ENCODE results near the gene ARL2BP.

The ARL2BP gene

DNA sequence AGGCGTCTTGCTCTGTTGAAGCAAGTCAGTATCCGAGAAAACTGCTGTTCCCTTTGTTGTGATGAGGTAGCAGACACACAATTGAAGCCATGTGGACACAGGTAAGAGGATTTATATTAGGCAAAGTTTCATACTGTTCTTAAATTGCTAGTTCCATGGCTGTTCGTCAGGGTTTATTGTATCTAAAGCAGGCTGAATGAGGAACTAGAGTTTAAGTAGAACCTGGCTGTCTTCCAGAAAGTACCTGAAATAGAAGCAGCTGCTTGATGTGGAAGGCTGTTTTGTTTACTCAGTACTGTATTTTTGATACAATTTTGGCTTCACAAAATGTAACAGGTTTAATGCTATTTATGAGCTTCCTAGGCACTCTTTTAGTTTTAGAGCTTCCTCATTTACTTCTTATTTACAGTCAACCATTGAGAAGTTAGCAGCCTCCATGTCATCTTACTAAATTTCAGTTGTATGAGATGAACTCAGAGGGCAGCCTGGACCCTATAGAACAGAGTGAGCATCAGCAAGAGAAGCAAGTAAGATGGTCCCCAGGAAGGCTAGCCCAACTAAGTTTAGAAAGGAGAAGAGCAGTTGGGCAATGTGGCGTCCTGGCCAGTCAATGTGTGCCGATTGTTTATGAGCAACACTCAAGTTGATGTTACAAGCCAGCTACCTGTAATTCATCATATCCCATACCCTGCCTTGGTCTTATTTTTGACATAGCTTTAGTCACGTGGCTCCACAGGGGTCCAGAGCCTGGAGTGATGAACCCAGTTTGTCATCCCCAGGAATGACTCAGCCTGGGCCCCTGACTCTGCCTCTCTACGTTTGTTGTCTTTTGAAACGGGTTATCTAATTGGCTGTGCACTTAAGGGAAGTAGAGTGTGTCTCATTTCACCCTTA, 9.7 kb upstream of the ARL2BP start:
- peak; percentile 17 for DNase-seq (ENCODE audit: low spot score)

DNA sequence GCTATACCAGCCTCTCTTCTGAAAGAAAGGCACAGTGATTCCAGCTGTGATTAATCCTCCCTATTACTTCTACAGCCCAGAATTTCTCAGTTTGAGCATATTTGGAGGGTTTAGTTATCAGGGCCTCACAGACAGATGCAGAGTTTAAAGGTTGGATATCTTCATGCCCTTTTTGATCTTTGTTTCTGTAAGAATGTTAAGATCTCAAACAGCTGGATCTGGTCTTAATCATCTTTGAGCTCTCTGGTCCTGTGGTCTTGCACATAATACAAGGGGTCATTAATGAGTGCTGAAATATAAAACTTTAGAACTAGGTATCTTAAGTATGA, 9.1 kb upstream of the ARL2BP start:
- no peak for DNase-seq (ENCODE audit: low spot score)

DNA sequence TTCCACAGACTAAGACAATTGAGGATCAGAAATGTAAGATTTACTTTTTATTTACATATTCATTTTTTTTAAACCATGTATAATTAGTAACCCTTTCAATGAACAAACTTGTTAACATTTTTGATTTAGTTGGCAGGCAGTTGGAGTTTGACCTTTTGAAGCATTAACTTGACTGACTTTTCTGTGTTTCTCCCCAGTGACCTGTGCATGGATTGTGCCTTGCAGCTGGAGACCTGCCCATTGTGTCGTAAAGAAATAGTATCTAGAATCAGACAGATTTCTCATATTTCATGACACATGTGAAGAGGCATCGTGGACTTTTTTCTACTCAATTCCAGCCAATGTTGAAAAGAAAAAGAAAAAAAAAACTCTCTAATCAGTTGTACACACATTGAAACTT, 6.4 kb upstream of the ARL2BP start:
- DNase-seq (ENCODE audit: low spot score): no peak

DNA sequence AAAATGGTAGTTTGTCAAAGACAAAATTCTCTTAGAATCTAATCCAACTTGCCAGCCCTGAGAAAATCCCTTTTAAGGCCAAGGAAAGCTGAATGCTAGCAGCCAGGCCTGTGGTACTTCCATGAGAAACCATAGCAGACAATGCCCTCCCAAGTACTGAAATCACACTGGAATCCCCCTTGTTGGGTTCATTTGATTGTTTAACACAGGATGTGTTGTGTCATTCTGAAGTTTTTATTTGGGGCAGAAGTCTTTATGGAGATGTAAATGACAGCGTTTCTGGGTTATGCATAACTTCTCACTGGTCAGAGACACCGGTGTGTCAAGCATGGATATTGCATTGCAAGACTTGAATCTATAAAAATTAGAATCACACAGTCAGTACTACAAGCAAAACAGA, 6.0 kb upstream of the ARL2BP start:
- no peak for DNase-seq (ENCODE audit: low spot score)

DNA sequence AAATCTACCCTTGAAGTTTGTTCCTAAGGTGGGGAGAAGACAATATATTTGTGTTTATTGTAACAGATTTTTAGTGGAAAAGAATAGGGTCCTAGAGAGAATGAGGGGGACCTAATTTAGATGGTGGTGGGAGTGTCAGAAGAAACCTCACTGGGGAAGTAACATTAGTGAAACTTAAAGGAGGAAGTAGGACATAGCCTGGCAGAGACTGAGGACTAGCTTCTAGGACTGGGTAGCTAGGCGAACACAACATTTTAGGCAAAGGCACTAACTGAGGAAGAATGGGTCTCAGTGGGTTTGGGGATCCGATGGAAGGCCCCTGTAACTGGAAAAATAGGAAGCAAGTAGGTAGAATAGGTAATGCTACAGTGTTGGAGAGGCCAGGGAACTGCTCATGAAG, 4.2 kb upstream of the ARL2BP start:
- DNase-seq (ENCODE audit: low spot score): no peak

DNA sequence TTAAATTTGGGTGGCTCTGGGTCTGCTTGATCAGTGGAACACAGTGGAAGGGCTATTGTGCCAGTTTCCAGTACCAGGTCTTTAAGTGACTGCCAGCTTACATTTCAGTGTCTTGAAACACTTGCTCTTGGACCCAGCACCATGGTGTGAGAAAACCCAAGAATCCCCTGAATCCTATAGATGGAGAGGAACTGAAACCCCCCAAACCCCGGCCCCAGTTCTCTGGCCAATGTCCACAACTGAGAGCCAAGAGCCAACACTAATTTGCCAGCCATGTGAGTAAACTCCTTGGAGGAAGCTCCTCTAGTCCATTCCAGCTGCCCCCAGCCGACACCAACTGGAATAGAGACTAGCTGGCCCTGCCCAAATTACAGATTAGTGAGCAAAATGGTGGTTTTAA, 2.4 kb upstream of the ARL2BP start:
- DNase-seq (ENCODE audit: low spot score): no peak

DNA sequence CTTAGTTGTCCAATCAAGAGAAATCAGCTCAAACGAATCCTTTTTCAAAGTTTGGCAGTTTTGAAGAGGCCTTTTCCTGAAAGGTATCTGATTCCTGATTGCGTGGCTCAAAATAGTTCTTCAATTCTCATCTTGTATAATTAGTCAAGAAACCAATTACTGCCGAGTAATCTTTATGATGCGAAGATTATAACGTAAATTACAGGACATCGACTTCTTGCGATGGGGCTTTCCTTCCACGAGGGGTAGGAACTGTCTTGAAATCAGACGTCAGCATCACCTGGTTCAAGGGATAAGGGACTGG, 644 bp upstream of the ARL2BP start:
- no peak for DNase-seq (ENCODE audit: low spot score)

DNA sequence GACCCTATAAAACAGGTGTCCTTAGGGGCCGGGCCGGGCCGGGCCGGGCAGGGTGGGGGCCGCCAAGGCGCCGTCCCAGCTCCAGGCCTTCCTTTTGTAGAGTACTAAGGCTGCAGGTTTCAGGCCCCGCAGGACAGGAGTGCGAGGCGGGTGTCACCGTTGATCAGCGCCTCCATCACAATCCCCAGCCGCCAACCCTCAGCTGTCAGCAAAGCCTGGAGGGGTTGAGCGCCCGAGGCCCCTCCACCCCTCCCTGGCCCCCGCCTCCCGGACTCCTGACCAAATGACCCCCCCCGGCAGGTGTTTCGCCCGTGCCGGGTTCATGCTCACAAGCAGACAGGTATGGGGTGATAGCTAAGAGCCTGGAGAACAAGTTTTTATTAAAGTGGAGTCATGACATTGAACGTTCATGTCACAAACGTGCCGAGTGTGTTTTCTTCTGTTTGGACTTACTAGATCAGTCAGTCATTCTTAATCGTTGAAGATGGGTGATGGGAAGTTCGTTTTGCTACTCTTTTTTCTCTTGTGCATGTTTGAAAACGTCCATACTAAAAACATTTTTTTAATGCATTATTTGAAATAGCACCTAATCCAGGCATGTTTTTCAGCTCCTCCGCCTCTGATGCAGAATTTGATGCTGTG, 534 bp downstream of the ARL2BP start:
- DNase-seq (ENCODE audit: low spot score): peak; percentile 45

DNA sequence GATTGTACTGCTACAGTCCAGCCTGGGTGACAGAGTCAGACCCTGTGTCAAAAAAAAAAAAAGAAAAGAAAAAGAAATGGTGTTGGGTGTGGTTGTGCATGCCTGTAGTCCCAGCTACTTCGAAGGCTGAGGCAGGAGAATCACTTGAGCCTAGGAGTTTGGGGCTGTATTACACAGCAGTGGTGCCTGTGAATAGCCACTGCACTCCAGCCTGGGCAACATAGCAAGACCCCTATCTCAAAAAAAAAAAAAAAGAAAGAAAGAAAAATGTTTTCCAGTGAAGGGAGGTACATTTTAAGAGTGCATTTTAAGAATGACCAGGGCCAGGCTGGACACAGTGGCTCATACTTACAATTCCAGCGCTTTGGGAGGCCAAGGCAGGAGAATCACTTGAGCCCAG, 6.3 kb downstream of the ARL2BP start:
- DNase-seq (ENCODE audit: low spot score): no peak

DNA sequence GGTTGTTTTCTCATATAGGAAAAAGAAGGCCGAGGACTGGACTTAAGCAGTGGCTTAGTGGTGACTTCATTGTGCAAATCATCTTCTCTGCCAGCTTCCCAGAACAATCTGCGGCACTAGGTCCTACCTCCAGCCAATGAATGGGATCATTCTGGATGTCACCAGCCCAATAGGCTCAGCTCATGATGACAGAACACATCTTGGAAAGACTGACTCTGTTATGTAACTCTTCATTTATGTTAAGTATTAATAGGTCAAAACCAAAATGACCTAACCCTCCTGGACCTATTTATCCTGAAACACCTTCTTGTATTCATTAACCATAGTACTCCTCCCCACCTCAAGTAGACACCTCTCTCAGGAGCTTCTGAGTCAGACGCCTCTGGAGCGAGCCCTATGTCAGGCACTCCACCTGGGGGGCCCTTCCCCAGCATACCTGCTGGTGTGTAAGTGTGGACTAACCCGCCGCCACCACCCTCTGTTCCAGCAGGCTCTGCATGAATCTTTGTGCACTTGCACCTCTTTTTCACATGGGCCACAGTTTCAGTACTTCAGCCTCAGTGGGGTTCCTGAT, 7.2 kb downstream of the ARL2BP start:
- no peak for DNase-seq (ENCODE audit: low spot score)

DNA sequence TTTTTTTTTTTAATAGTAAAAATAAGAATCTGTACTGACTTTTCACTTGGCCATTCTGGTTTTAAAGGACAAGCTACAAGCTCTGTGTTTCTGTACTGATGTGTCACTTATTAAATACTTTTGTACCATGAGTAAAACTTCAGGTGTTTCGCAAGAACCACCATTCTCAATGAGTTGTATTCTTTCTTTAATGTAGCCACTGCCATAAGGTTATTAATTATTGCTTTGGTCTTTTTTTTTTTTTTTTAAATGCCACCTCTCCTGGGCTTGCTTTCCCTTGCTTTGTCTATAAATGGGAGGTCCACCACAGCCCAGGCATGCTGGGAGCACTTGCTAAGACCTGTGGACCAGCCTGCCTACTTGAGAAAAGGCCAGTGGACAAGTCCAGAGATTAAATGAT, 8.4 kb downstream of the ARL2BP start:
- no peak for DNase-seq (ENCODE audit: low spot score)

DNA sequence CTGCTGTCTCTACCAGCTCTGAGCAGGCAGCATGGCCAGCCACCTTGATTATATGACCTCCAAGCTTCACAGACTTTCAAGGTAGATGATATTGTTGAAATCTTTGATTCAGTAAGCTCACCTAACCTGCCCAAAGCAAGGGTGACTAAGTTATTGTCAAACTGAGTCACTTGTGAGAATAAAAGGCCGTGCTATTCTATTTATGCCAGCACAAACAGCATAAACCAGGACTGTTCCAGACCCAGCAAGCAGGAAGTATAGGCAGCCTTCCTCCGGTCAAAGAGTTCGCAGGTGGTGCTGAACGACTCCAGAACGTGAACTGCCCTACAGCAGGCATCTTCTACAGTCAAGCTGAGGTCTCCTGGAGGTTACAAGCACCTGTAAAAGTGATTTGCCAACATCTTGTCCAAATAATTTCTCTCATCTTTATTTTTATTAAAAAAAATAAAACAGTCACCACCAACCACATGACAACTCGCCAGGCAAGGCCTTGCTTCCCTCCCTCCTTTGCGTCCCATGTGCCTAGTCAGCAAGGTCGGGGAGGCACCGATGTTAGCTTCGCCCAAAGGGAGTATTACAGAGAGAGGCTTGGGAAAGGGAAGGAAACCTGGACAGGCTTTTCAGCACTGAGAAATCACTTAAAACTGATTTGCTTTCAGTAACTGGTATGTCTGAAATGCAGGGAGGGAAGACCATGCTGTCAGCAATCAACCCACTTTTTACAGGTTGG, 10.8 kb downstream of the ARL2BP start:
- DNase-seq (ENCODE audit: low spot score): no peak

DNA sequence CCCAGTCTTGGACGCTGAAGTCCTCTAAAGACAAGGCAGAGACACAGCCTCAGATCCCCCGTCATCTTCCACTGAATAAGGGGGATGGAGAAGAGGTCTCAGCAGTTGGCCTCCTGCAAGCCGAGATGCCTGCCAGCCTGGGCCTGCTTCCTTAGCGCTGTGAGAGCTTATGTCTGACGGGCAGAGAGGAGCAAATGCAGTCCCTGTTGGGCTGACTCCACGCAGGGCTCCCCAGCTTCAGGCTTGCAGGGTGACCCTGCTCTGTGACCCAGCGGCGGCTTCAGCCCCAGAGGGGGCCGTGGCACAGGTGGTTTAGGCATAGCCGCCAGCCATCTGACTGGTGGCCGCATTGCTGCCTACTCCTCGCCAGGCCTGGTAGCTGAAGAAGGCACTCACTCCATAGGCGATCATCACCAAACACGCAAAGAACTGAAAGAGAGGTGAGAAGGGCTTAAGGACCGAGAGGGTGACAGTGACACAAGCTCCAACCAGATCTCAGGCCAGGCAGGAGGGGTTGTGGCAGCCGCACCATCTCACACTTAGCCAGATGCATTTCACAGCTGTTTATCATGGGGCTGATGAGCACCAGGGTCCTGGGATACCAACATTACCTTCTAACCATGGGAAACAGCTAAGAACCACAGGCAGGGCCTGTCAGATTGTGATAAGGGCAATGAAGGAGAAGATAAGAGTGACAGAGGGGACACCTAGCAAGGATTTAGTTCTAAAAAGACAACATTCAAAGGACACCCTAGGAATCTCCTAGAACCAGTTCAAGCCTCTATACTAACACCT, 11.7 kb downstream of the ARL2BP start:
- DNase-seq (ENCODE audit: low spot score): no peak

DNA sequence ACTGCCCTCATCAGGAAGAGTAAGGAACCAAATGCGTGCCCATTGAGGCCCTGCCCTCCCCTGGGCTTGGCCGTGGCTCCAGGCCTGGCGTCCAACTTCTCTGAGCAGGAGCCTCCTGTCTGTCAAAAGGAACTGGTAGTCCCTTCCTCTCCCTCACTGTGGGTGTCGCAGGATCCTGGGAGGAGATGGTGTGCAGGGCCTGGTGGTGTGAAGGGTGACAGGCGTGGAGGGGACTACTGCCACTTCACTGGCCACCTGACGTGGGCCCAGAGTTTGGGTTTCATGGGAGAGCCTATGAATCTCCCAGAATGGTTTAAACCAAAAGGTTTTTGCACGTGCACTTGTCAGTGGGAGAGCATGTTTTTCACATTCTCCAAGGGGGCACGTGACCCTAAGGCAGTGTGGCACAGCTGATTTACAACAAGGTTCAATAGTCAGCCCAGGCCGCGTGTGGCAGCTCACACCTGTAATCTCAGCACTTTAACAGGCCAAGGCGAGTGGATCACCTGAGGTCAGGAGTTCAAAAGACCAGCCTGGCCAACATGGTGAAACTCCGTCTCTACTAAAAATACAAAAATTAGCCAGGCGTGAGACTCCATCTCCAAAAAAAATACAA, 12.5 kb downstream of the ARL2BP start:
- DNase-seq (ENCODE audit: low spot score): no peak

DNA sequence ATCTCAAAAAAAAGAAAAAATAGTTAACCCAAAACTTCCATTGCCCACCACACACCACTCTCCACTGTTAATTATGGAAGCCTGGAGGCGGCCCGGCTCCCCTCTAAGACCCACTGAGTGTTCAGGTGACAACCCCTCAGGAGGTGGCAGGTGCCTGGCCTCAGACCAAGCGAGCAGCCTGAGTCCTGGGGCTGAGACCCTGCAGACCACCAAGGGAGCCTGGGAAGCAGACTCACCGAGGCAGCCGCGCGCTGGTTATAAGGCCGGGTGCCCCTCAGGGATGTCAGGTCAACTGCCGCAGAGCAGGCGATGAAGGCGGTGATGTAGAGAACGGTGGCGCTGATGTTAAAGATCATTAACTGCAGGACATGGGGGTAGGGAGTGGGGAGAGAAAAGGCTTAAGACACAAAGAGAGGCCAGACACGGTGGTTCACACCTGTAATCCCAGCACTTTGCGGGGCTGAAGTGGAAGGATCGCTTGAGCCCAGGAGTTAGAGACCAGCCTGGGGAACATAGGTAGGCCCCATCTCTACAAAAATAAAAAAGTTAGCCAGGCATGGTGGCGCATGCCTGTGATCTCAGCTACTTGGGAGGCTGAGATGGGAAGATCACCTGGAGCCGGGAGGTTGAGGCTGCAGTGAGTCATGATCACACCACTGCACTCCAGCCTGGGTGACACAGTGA, 13.3 kb downstream of the ARL2BP start:
- DNase-seq (ENCODE audit: low spot score): no peak

DNA sequence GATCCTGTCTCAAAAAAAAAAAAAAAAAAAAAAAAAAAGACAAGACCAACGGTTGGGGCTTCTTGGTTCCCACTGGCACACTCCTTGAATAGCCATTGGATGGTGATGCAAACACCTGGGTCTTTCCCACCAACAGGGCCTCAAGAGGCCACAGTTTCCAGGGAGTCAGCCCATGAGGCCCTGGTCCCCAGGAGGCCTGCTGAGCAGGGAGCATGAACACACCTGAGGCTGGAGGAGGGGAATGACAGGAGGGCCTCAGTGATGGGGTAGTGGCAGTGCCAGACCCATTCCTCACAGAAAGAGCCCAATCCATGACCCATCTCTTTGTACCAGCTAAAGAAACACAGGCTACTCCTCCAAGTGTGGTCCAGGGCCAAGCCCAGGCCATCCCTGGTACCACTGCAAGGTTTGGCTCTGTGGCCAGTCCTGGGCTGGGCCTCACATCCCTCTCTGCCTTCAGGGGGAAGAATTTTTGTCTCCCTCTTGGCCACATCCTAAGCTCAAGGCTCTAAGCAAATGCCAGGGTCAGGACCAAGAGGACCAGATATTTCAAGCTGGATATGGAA, 13.9 kb downstream of the ARL2BP start:
- no peak for DNase-seq (ENCODE audit: low spot score)

DNA sequence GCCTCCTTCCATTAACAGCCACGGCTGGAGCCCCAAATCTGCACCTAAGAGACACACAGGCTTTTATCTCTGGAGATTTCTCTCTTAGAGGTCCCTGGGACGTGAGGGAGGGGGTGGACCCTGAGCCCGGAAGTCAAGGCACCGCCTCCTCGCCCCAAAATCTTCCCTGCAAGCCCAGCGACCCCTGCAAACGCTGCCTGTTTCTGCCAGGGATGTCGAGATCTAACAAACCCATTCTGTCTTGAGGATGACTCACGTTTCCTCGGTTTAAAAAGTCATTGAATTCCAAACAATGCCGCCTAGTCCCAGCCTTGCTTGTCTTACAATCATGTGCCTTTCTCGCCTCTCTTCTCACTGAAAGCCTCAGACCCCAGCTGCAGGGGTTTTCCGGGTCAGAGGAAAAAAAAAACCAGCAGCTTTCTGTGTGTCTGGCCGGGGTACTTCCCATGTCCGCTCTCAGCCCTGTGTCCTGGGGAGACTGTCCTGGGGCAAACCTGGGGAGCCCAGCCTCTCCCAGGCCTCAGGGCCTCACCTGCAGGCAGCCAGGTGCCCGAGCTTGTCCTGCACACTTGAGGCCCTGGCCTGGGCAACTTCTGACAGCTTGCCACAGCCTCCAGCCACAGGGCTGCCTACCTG, 15.4 kb downstream of the ARL2BP start:
- DNase-seq (ENCODE audit: low spot score): peak; percentile 77

DNA sequence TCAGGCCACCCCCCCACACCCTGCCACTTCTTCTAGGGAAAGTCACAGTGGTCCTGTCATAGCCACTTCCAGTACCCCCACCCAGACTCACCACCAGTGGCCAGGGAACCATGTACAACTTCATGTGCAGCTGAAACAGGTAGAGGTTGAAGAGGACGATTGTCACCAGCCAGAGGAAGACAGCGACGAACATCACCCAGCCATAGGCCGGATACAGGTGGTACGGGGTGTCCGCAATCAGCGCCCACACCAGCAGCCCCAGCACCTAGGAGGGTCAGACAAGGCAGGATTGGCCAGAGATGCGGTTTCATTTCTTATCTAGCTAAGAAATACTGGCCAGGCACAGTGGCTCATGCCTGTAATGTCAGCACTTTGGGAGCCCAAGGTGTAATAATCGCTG, 16.7 kb downstream of the ARL2BP start:
- no peak for DNase-seq (ENCODE audit: low spot score)

DNA sequence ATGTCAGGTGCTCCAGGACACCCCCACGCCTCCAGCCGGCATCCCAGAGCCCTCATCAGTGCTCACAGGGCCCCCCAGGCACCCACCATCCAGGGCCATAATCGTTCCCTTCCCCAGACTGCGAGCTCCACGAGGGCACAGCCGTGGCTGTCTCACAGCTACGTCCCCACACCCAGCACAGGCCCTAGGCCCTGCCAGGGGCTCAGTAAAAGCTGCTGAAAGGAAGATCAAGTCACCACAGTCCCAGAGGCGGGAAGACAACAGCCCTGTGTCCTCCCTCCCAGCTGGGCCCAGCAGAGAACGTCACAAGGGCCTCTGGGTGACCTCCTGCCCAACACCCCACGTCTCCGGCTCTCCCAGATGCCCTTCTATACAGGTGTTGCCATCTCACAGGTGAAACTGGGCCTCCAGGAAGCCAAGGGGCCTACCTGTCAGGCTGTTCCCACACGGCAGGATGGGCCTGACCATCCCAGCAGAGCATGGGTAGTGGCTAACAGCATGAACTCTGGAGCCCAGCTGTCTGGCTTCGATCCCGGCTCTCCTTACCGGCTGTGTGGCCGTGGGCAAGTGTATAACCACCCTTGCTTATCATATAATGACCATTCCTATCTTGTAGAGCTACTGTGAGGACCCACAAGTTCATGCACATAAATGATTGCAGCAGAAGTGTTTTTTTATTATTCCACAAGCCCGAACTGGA, 17.9 kb downstream of the ARL2BP start:
- DNase-seq (ENCODE audit: low spot score): no peak
